Suprapubic skin (tissue), 4 donors: ENCODE measurements around the gene SLC35C1.

ENCODE experiments used
- CTCF ChIP-seq, 2 donors: fragments of 200-600 bp in 1 of 2; fragments of 450-650 bp in 1 of 2; sonication (generic) in 1 of 2; IDR thresholded peaks; one replicate each; pipeline ENCODE4 v1.5.1; 2016 to 2019; ENCODE audit warnings: antibody characterized with exemption in 2 of 2, mild to moderate bottlenecking in 1 of 2, moderate library complexity in 1 of 2
- POLR2A ChIP-seq, 2 donors: fragments of 450-650 bp; IDR thresholded peaks; one replicate each; pipeline ENCODE4 v1.6.1; 2017; ENCODE audit warnings: antibody characterized with exemption in 2 of 2, mild to moderate bottlenecking in 2 of 2, moderate library complexity in 2 of 2
- POLR2AphosphoS5 ChIP-seq, 3 donors: sonication (generic); formaldehyde crosslinking; IDR thresholded peaks; one replicate each; pipeline ENCODE4 v1.6.1; 2017; ENCODE audit warnings: antibody characterized with exemption in 3 of 3

GRCh38 chr11:45794169-45794568, 10.8 kb upstream of the SLC35C1 start:
- no peak for TF ChIP-seq POLR2A (IDR thresholded peaks at IDR 0.05)
- TF ChIP-seq CTCF (IDR thresholded peaks at IDR 0.05), result no peak
- TF ChIP-seq POLR2AphosphoS5 (IDR thresholded peaks at IDR 0.05), result no peak
